Esophagus muscularis mucosa (tissue), 4 donors: ENCODE data around the gene NAE1. TPM values are rescaled to one million over a fixed set of nuclear protein-coding genes. Genes with fewer than 3 reads are reported as not detected.
A peak's percentile ranks its signal among the peaks of the same experiment; 100 is the strongest.
"Not testable (repeated sequence)": the region's sequence is repeated elsewhere in the genome, so short reads cannot be mapped to it uniquely, and the experiment has no call there.

ENCODE experiments used
- DNase-seq: peaks from one replicate; pipeline ENCODE4 v3.0.0-alpha.2; 2017; ENCODE audit errors: extremely low spot score
- H3K27ac ChIP-seq, 4 donors: fragments of 200-600 bp; sonication (generic); replicated peaks in 1 of 4; 1 replicate in 3 of 4; 2 replicates in 1 of 4; pipeline ENCODE4 v1.5.1; 2016 to 2019; ENCODE audit warnings: mild to moderate bottlenecking in 1 of 4
- H3K27me3 ChIP-seq, 4 donors: fragments of 200-600 bp; sonication (generic); one replicate each; pipeline versions ENCODE4 v1.5.1 to v1.6.0; 2016 to 2019
- H3K36me3 ChIP-seq, 4 donors: fragments of 200-600 bp; sonication (generic); one replicate each; pipeline ENCODE4 v1.5.1; 2016 to 2019
- H3K4me1 ChIP-seq, 4 donors: fragments of 200-600 bp; sonication (generic); one replicate each; pipeline ENCODE4 v1.5.1; 2016 to 2019
- H3K4me3 ChIP-seq, 4 donors: fragments of 200-600 bp; sonication (generic); 1 replicate in 2 of 4; 2 replicates in 2 of 4; pipeline ENCODE4 v1.5.1; 2016 to 2019; ENCODE audit warnings: mild to moderate bottlenecking in 4 of 4, moderate library complexity in 1 of 4
- H3K9me3 ChIP-seq, 4 donors: fragments of 200-600 bp; sonication (generic); 1 replicate in 3 of 4; 2 replicates in 1 of 4; pipeline ENCODE4 v1.5.1; 2016 to 2019
- CTCF ChIP-seq, 3 experiments: fragments of 200-600 bp in 2 of 3; fragments of 450-650 bp in 1 of 3; sonication (generic) in 2 of 3; IDR thresholded peaks; one replicate each; pipeline ENCODE4 v1.5.1; 2017 to 2019; ENCODE audit warnings: antibody characterized with exemption in 3 of 3, mild to moderate bottlenecking in 2 of 3, moderate library complexity in 1 of 3
- EP300 ChIP-seq: sonication (generic); formaldehyde crosslinking; IDR thresholded peaks from one replicate; pipeline ENCODE4 v1.6.1; 2017; ENCODE audit warnings: antibody characterized with exemption
- POLR2A ChIP-seq: fragments of 450-650 bp; IDR thresholded peaks from one replicate; pipeline ENCODE4 v1.6.1; 2017; ENCODE audit warnings: antibody characterized with exemption, moderate library complexity, mild to moderate bottlenecking, low read depth
- POLR2AphosphoS5 ChIP-seq, 2 donors: sonication (generic); formaldehyde crosslinking; IDR thresholded peaks; one replicate each; pipeline ENCODE4 v1.6.1; 2017; ENCODE audit warnings: antibody characterized with exemption in 2 of 2
- WGBS: methylation state at CpG from one replicate; pipeline ENCODE4 v1.1.5; 2018; 5-methylcytosine and 5-hydroxymethylcytosine counted together
- intact Hi-C: fragments of 100-400 bp; cut with DNase I; formaldehyde crosslinking; loops from one replicate; pipeline ENCODE4 v1.15.1; 2023
- total RNA-seq, 4 donors: library from RNA; depleted of rRNA; stranded (reverse); fragments of >200 nt; gene quantifications; one replicate each; pipeline versions ENCODE4 v1.1.0 to v1.2.1, GENCODE V29; 2016

NAE1 gene
- total RNA-seq, 4 donors from 2014 or later, result 32.7 to 50.7 (median 42.4) TPM

- 15% methylated on average over 19 of the region's 39 CpGs for WGBS
- no peaks in the 10 kb centered on the region for H3K27me3 ChIP-seq
- intact Hi-C loops, result no loop called here
Measured at GRCh38 chr16:66872943-66873684, 42.3 kb upstream of the NAE1 start.

GRCh38 chr16:66872559-66872942, 41.8 kb upstream of the NAE1 start:
- no peaks in the 10 kb centered on the region for H3K9me3 ChIP-seq
- TF ChIP-seq EP300 (no peak), CTCF (IDR thresholded peaks at IDR 0.05) (no peak), POLR2A (no peak), POLR2AphosphoS5 (IDR thresholded peaks at IDR 0.05) (no peak)
- 65% methylated on average over 4 of the region's 4 CpGs for WGBS
- H3K4me1 ChIP-seq, result peaks cover 6 to 23% (median 15%) of the 10 kb centered on the region in 4 donors
- H3K27me3 ChIP-seq, result no peaks in the 10 kb centered on the region
- H3K36me3 ChIP-seq, result no peaks in the 10 kb centered on the region
- intact Hi-C loops, result no loop called here
- no peak for DNase-seq
- peak overlapping the region in 3 of 4 donors; percentile 18 to 35 (median 34) for H3K27ac ChIP-seq
- H3K4me3 ChIP-seq, result peak overlapping the region; percentile 37 to 51 (median 44)

More at GRCh38 chr16:66872943-66873684, 42.3 kb upstream of the NAE1 start:
- Histone ChIP-seq H3K4me1 (peaks cover 6 to 21% (median 11%) of the 10 kb centered on the region in 4 donors), H3K27ac (peak overlapping the region; percentile 18 to 59 (median 34)), H3K4me3 (peak overlapping the region; percentile 37 to 51 (median 44)), H3K9me3 (no peaks in the 10 kb centered on the region), H3K36me3 (no peaks in the 10 kb centered on the region)
- TF ChIP-seq POLR2A, result no peak
- peak; percentile 83 to 94 (median 84) for TF ChIP-seq CTCF (IDR thresholded peaks at IDR 0.05)
- peak; percentile 18 to 68 for TF ChIP-seq POLR2AphosphoS5 (IDR thresholded peaks at IDR 0.05)
- TF ChIP-seq EP300, result no peak
- peak; percentile 96 for DNase-seq

GRCh38 chr16:66871840-66872239, 41.1 kb upstream of the NAE1 start:
- TF ChIP-seq POLR2A (no peak), POLR2AphosphoS5 (IDR thresholded peaks at IDR 0.05) (no peak), CTCF (IDR thresholded peaks at IDR 0.05) (no peak), EP300 (no peak)
- WGBS, result 100% methylated on average over 3 of the region's 3 CpGs
- no peak for DNase-seq
- H3K27me3 ChIP-seq, result no peaks in the 10 kb centered on the region
- no peak overlapping the region for H3K4me3 ChIP-seq
- H3K36me3 ChIP-seq, result no peaks in the 10 kb centered on the region
- peaks cover 6 to 23% (median 15%) of the 10 kb centered on the region in 4 donors for H3K4me1 ChIP-seq
- no peak overlapping the region for H3K27ac ChIP-seq
- intact Hi-C loops, result no loop called here
- no peaks in the 10 kb centered on the region for H3K9me3 ChIP-seq

- H3K9me3 ChIP-seq, H3K27ac ChIP-seq, intact Hi-C loops, H3K27me3 ChIP-seq, H3K36me3 ChIP-seq, DNase-seq, H3K4me3 ChIP-seq: not testable (repeated sequence)
- WGBS, result 100% methylated on average over 2 of the region's 2 CpGs
- peaks cover 6 to 23% (median 15%) of the 10 kb centered on the region in 4 donors for H3K4me1 ChIP-seq
Measured at GRCh38 chr16:66871363-66871762, 40.6 kb upstream of the NAE1 start.

- intact Hi-C loops, result loop anchor here (5.0 kb wide), 2 partner anchors 262 to 462 kb away; no protein-coding TSS in a partner anchor
- TF ChIP-seq EP300 (no peak), POLR2AphosphoS5 (IDR thresholded peaks at IDR 0.05) (no peak), CTCF (IDR thresholded peaks at IDR 0.05) (no peak), POLR2A (no peak)
- Histone ChIP-seq H3K27me3 (no peaks in the 10 kb centered on the region), H3K4me3 (no peak overlapping the region), H3K4me1 (peaks cover 6 to 23% (median 15%) of the 10 kb centered on the region in 4 donors), H3K36me3 (no peaks in the 10 kb centered on the region), H3K9me3 (no peaks in the 10 kb centered on the region), H3K27ac (no peak overlapping the region)
- no peak for DNase-seq
- WGBS, result 88% methylated on average over 1 of the region's 1 CpG
Measured at GRCh38 chr16:66869424-66869823, 38.6 kb upstream of the NAE1 start.
